HepG2 (cell line): ENCODE results near the gene WRAP73. TPM values are rescaled to one million over a fixed set of nuclear protein-coding genes. Genes with fewer than 3 reads are reported as not detected.

Source experiments
- CCDC6 ChIP-seq: sonication (generic); formaldehyde crosslinking; IDR thresholded peaks from 2 replicates; pipeline ENCODE4 v1.8.1; 2022; ENCODE audit warnings: mild to moderate bottlenecking, missing genetic modification reagents, moderate library complexity
- ESRRA ChIP-seq: sonication (generic); formaldehyde crosslinking; IDR thresholded peaks from 2 replicates; pipeline ENCODE4 v1.5.1; 2020; ENCODE audit warnings: mild to moderate bottlenecking, low read depth, missing genetic modification reagents
- KDM3A ChIP-seq: IDR thresholded peaks from 2 replicates; pipeline ENCODE4 v1.6.1; 2018; ENCODE audit warnings: low read depth, missing compliant biosample characterization
- KDM4B ChIP-seq: sonication (generic); formaldehyde crosslinking; IDR thresholded peaks from 2 replicates; pipeline ENCODE4 v1.4.0; 2020; ENCODE audit warnings: missing genetic modification reagents
- MAZ ChIP-seq, 2 experiments: sonication (generic) in 1 of 2; formaldehyde crosslinking in 1 of 2; IDR thresholded peaks; 2 replicates each; pipeline versions ENCODE4 v1.5.0 to v1.6.1; 2012 to 2020; ENCODE audit warnings: low read depth in 2 of 2, mild to moderate bottlenecking in 2 of 2, borderline replicate concordance in 1 of 2, improper control_type of control experiment in 1 of 2, low read length in 1 of 2, missing genetic modification reagents in 1 of 2, moderate library complexity in 1 of 2
- NFATC3 ChIP-seq: sonication (generic); formaldehyde crosslinking; IDR thresholded peaks from 2 replicates; pipeline ENCODE4 v1.5.1; 2020; ENCODE audit warnings: mild to moderate bottlenecking, missing genetic modification reagents
- PHF8 ChIP-seq: sonication (generic); formaldehyde crosslinking; IDR thresholded peaks from 2 replicates; pipeline ENCODE4 v1.5.0; 2020; ENCODE audit warnings: missing genetic modification reagents
- SOX5 ChIP-seq: IDR thresholded peaks from 2 replicates; pipeline ENCODE4 v1.6.1; 2016; ENCODE audit warnings: borderline replicate concordance
- ZIK1 ChIP-seq: sonication (generic); formaldehyde crosslinking; IDR thresholded peaks from 2 replicates; pipeline ENCODE4 v1.5.0; 2020; ENCODE audit warnings: mild to moderate bottlenecking, low read depth, missing genetic modification reagents, borderline replicate concordance
- ZNF253 ChIP-seq: sonication (generic); formaldehyde crosslinking; IDR thresholded peaks from 2 replicates; pipeline ENCODE4 v1.8.0; 2022; ENCODE audit warnings: mild to moderate bottlenecking, missing genetic modification reagents, borderline replicate concordance
- ZNF788 ChIP-seq: sonication (generic); formaldehyde crosslinking; IDR thresholded peaks from 2 replicates; pipeline ENCODE4 v1.5.0; 2020; ENCODE audit warnings: mild to moderate bottlenecking, missing genetic modification reagents, borderline replicate concordance
- ZNF891 ChIP-seq: sonication (generic); formaldehyde crosslinking; IDR thresholded peaks from 2 replicates; pipeline ENCODE4 v1.5.0; 2020; ENCODE audit warnings: mild to moderate bottlenecking, missing genetic modification reagents
- ZSCAN31 ChIP-seq: sonication (generic); formaldehyde crosslinking; IDR thresholded peaks from 2 replicates; pipeline ENCODE4 v1.5.0; 2020; ENCODE audit warnings: low read depth, mild to moderate bottlenecking, missing genetic modification reagents
- polyA plus RNA-seq, 8 experiments: library from polyadenylated mRNA; depleted of rRNA in 3 of 8; stranded (reverse) in 7 of 8; unstranded in 1 of 8; fragments of >200 nt; fragmentation: Illumina TruSeq in 4 of 8; extraction: Trizol in 4 of 8; gene quantifications; 2 replicates each; pipeline versions ENCODE4 v1.2.1 to v1.2.3, GENCODE V29; 2011 to 2016; ENCODE audit warnings: low read depth in 4 of 8, missing spikeins in 1 of 8, mixed read lengths in 1 of 8; ENCODE audit not compliant: insufficient read depth in 1 of 8
- total RNA-seq, 5 experiments: library from RNA; depleted of rRNA; stranded (reverse); fragments of >200 nt; fragmentation: Illumina TruSeq; extraction: Trizol; gene quantifications; 2 replicates each; pipeline ENCODE4 v1.2.3, GENCODE V29; 2016; ENCODE audit warnings: low read depth in 1 of 5
- TF ChIP-seq, protein P1 (sequence below): IDR thresholded peaks from 2 replicates; pipeline ENCODE4 v1.6.1; 2016; ENCODE audit warnings: low read depth
- TF ChIP-seq, protein P2 (sequence below), 2 experiments: fragments of 450-650 bp in 1 of 2; sonication (generic) in 1 of 2; formaldehyde crosslinking; IDR thresholded peaks; 2 replicates each; pipeline versions ENCODE4 v1.5.0 to v1.8.0; 2020 to 2022; ENCODE audit warnings: mild to moderate bottlenecking in 1 of 2, missing genetic modification reagents in 1 of 2
- TF ChIP-seq, protein P3 (sequence below): IDR thresholded peaks from 2 replicates; pipeline ENCODE4 v1.6.1; 2016; ENCODE audit warnings: low read depth, missing genetic modification reagents, missing compliant biosample characterization
- TF ChIP-seq, protein P4 (sequence below): sonication (generic); formaldehyde crosslinking; IDR thresholded peaks from 2 replicates; pipeline ENCODE4 v1.8.1; 2023; ENCODE audit warnings: mild to moderate bottlenecking, missing genetic modification reagents
- TF ChIP-seq, protein P5 (sequence below): sonication (generic); formaldehyde crosslinking; IDR thresholded peaks from 2 replicates; pipeline ENCODE4 v1.5.0; 2020; ENCODE audit warnings: missing genetic modification reagents, mild to moderate bottlenecking, borderline replicate concordance

The WRAP73 gene
- total and polyA plus RNA-seq, 2 of the 13 experiments (the other 11 are each of a cell fraction or from before 2014, with no cell fraction given), result 18.1 to 40.4 TPM

DNA sequence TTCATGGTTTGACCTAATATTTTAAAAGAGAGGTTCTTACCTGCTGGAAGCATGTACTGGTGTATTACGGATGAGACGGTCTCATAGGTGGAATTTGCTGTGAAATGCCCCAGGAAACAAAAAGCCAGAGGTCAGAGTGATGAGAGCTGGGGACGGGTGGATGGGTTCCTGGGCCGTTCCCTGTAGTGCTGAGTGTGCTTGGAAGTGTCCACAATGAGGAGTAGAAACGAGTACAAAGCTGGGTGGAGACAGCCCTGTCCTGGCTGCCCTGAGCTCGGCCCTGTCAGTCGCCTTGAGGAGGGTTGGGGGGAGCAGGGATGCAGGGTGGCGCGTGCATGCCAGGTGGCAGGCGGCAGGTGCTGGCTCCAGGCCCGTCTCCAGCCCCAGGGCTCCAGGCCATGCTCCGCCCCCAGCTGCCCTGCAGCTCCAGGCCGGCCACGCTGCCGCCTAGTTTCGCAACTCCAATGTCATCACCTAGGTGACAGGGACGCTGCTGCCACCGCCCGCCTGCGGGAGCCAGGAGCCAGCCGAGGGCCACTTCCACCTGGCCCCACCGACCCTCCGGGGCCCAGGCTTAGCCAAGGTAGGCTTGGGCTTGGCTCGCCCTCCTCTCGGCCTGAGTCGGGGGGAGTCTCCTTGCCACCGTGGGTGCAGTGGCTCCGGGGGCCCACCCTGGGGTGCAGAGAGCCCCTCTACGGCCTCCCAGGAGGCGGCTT is 18.8 kb upstream of the WRAP73 start (continued):
- TF ChIP-seq, protein P1, sequence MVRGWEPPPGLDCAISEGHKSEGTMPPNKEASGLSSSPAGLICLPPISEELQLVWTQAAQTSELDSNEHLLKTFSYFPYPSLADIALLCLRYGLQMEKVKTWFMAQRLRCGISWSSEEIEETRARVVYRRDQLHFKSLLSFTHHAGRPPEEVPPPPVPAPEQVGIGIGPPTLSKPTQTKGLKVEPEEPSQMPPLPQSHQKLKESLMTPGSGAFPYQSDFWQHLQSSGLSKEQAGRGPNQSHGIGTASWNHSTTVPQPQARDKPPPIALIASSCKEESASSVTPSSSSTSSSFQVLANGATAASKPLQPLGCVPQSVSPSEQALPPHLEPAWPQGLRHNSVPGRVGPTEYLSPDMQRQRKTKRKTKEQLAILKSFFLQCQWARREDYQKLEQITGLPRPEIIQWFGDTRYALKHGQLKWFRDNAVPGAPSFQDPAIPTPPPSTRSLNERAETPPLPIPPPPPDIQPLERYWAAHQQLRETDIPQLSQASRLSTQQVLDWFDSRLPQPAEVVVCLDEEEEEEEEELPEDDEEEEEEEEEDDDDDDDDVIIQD, result no peak
- TF ChIP-seq ZSCAN31, result peak; percentile 70; the same call in 1 of the 2 replicates
- no peak for TF ChIP-seq CCDC6 (CRISPR knock-in tag)
- peak; percentile 47; the same call in 1 of the 2 replicates for TF ChIP-seq MAZ (IDR thresholded peaks at IDR 0.05; ENCODE audit: borderline replicate concordance, low read depth, low read length)
- peak; percentile 55 for TF ChIP-seq MAZ (CRISPR knock-in tag; IDR thresholded peaks at IDR 0.05; ENCODE audit: low read depth)
- TF ChIP-seq ZNF788 (CRISPR knock-in tag), result peak; percentile 94; the same call in 1 of the 2 replicates
- TF ChIP-seq, protein P2, sequence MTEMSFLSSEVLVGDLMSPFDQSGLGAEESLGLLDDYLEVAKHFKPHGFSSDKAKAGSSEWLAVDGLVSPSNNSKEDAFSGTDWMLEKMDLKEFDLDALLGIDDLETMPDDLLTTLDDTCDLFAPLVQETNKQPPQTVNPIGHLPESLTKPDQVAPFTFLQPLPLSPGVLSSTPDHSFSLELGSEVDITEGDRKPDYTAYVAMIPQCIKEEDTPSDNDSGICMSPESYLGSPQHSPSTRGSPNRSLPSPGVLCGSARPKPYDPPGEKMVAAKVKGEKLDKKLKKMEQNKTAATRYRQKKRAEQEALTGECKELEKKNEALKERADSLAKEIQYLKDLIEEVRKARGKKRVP (CRISPR knock-in tag; IDR thresholded peaks at IDR 0.05), result peak in 1 of 2 experiments; percentile 25; a peak in 1 of 4 replicates
- TF ChIP-seq ESRRA (CRISPR knock-in tag), result peak; percentile 84
- peak; percentile 34; the same call in 1 of the 2 replicates for TF ChIP-seq PHF8 (CRISPR knock-in tag)
- peak; percentile 45; the same call in 1 of the 2 replicates for TF ChIP-seq ZIK1
- TF ChIP-seq SOX5 (CRISPR knock-in tag), result peak; percentile 53
- TF ChIP-seq ZNF891 (CRISPR knock-in tag), result peak; percentile 49; the same call in 1 of the 2 replicates
- TF ChIP-seq, protein P3, sequence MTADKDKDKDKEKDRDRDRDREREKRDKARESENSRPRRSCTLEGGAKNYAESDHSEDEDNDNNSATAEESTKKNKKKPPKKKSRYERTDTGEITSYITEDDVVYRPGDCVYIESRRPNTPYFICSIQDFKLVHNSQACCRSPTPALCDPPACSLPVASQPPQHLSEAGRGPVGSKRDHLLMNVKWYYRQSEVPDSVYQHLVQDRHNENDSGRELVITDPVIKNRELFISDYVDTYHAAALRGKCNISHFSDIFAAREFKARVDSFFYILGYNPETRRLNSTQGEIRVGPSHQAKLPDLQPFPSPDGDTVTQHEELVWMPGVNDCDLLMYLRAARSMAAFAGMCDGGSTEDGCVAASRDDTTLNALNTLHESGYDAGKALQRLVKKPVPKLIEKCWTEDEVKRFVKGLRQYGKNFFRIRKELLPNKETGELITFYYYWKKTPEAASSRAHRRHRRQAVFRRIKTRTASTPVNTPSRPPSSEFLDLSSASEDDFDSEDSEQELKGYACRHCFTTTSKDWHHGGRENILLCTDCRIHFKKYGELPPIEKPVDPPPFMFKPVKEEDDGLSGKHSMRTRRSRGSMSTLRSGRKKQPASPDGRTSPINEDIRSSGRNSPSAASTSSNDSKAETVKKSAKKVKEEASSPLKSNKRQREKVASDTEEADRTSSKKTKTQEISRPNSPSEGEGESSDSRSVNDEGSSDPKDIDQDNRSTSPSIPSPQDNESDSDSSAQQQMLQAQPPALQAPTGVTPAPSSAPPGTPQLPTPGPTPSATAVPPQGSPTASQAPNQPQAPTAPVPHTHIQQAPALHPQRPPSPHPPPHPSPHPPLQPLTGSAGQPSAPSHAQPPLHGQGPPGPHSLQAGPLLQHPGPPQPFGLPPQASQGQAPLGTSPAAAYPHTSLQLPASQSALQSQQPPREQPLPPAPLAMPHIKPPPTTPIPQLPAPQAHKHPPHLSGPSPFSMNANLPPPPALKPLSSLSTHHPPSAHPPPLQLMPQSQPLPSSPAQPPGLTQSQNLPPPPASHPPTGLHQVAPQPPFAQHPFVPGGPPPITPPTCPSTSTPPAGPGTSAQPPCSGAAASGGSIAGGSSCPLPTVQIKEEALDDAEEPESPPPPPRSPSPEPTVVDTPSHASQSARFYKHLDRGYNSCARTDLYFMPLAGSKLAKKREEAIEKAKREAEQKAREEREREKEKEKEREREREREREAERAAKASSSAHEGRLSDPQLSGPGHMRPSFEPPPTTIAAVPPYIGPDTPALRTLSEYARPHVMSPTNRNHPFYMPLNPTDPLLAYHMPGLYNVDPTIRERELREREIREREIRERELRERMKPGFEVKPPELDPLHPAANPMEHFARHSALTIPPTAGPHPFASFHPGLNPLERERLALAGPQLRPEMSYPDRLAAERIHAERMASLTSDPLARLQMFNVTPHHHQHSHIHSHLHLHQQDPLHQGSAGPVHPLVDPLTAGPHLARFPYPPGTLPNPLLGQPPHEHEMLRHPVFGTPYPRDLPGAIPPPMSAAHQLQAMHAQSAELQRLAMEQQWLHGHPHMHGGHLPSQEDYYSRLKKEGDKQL (CRISPR knock-in tag), result peak; percentile 69; the same call in 1 of the 2 replicates
- no peak for TF ChIP-seq NFATC3 (CRISPR knock-in tag)
- TF ChIP-seq KDM4B, result peak; percentile 82
- TF ChIP-seq, protein P4, sequence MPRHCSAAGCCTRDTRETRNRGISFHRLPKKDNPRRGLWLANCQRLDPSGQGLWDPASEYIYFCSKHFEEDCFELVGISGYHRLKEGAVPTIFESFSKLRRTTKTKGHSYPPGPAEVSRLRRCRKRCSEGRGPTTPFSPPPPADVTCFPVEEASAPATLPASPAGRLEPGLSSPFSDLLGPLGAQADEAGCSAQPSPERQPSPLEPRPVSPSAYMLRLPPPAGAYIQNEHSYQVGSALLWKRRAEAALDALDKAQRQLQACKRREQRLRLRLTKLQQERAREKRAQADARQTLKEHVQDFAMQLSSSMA (CRISPR knock-in tag), result 0 out of 2 replicates have a peak, but pooled peaks have one; percentile 35
- TF ChIP-seq KDM3A (CRISPR knock-in tag), result 0 out of 2 replicates have a peak, but pooled peaks have one; percentile 49
- TF ChIP-seq ZNF253 (CRISPR knock-in tag), result 0 out of 2 replicates have a peak, but pooled peaks have one; percentile 30
- TF ChIP-seq, protein P5, sequence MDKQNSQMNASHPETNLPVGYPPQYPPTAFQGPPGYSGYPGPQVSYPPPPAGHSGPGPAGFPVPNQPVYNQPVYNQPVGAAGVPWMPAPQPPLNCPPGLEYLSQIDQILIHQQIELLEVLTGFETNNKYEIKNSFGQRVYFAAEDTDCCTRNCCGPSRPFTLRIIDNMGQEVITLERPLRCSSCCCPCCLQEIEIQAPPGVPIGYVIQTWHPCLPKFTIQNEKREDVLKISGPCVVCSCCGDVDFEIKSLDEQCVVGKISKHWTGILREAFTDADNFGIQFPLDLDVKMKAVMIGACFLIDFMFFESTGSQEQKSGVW (CRISPR knock-in tag), result no peak
